ENCODE data around the gene CELF4. TPM values are rescaled to one million over a fixed set of nuclear protein-coding genes. Genes with fewer than 3 reads are reported as not detected.

The CELF4 gene
- total and polyA plus RNA-seq, 2 donors (not counting 3 experiments of a cell fraction or from before 2014, with no cell fraction given) = not detected

DNA sequence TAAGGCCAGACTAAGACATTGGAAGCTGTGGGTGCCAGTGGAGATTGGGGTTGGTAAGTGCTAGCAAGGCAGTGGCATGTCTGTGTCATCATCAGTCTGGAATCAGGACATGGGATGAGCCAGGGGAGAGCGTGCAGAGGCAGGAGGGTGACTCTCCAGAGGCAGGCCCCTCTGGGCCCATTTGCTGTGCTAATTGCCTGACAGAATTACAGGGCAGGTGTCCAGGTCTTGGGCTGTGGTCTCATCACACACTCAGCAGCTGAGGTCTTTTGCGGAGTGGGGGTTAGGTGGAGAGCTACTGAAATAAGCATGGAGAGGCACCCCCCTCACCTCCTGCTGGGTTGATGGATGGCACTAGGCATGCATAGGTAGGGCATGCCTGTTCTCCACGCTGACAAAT, 57.4 kb downstream of the CELF4 start:
- Histone ChIP-seq H4K20me1 (replicated peaks; ENCODE audit: control insufficient read depth, extremely low read depth, insufficient read depth, low read length) (no peaks in the 10 kb centered on the region), H3K36me3 (ENCODE audit: control insufficient read depth in 2 of 2, extremely low read depth in 1 of 2, insufficient read depth in 2 of 2, low read length in 2 of 2) (no peaks in the 10 kb centered on the region), H3K9me3 (replicated peaks; ENCODE audit: control insufficient read depth, insufficient read depth, low read length) (no peaks in the 10 kb centered on the region), H2AFZ (ENCODE audit: low read depth, low read length) (no peak overlapping the region), H3K79me2 (ENCODE audit: control insufficient read depth, insufficient read depth, low read length) (no peaks in the 10 kb centered on the region), H3K4me3 (replicated peaks in 1 of 3; ENCODE audit: insufficient read depth in 1 of 3, low read depth in 1 of 3, low read length in 3 of 3) (no peak overlapping the region), H3K4me1 (ENCODE audit: control insufficient read depth, extremely low read depth, insufficient read depth, low read length) (no peaks in the 10 kb centered on the region), H3K9me1 (replicated peaks; ENCODE audit: control insufficient read depth, extremely low read depth, insufficient read depth, low read length) (no peaks in the 10 kb centered on the region), H3K4me2 (ENCODE audit: insufficient read depth, low read length) (no peak overlapping the region), H3K27ac (ENCODE audit: insufficient read depth, low read depth, low read length) (no peak overlapping the region), H3K9ac (replicated peaks; ENCODE audit: extremely low read depth, insufficient read depth, low read length) (no peak overlapping the region), H3K27me3 (ENCODE audit: control insufficient read depth in 2 of 2, insufficient read depth in 2 of 2, low read length in 2 of 2) (no peaks in the 10 kb centered on the region)
- dilution Hi-C loops (cut with MboI; ENCODE audit: extremely low pct_ligation_motif_present, low sequenced_read_pairs) (no loop called here), intact Hi-C loops (cut with micrococcal nuclease) (no loop called here)
- DNase-seq (ENCODE audit: low read depth, low spot score) (no peak), FAIRE-seq (no peak)
- BruUV-seq (replicated peaks) = no TSS peak
- ChIA-PET CTCF (interaction anchor here (1.3 kb wide), 1 partner anchor 8 kb away, joined by 3 read pairs; no protein-coding TSS in a partner anchor), POLR2A (no interaction called here)
- TF ChIP-seq FOS (IDR thresholded peaks at IDR 0.05; ENCODE audit: borderline replicate concordance, insufficient read depth, low read length) = no peak
- no peak for TF ChIP-seq POLR2A (IDR thresholded peaks at IDR 0.05; ENCODE audit: low read depth, low read length)
- TF ChIP-seq, protein P1, sequence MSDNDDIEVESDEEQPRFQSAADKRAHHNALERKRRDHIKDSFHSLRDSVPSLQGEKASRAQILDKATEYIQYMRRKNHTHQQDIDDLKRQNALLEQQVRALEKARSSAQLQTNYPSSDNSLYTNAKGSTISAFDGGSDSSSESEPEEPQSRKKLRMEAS (IDR thresholded peaks at IDR 0.05; ENCODE audit: insufficient read depth, insufficient read length) = no peak
- no peak for TF ChIP-seq POLR2AphosphoS5 (IDR thresholded peaks at IDR 0.05; ENCODE audit: insufficient read depth, low read depth, low read length)
- no peak for TF ChIP-seq EZH2 (IDR thresholded peaks at IDR 0.05; ENCODE audit: borderline replicate concordance, low read depth, low read length, severe bottlenecking)
- TF ChIP-seq MYC (IDR thresholded peaks at IDR 0.05; ENCODE audit: low read depth, low read length) = no peak
- TF ChIP-seq, protein P2, sequence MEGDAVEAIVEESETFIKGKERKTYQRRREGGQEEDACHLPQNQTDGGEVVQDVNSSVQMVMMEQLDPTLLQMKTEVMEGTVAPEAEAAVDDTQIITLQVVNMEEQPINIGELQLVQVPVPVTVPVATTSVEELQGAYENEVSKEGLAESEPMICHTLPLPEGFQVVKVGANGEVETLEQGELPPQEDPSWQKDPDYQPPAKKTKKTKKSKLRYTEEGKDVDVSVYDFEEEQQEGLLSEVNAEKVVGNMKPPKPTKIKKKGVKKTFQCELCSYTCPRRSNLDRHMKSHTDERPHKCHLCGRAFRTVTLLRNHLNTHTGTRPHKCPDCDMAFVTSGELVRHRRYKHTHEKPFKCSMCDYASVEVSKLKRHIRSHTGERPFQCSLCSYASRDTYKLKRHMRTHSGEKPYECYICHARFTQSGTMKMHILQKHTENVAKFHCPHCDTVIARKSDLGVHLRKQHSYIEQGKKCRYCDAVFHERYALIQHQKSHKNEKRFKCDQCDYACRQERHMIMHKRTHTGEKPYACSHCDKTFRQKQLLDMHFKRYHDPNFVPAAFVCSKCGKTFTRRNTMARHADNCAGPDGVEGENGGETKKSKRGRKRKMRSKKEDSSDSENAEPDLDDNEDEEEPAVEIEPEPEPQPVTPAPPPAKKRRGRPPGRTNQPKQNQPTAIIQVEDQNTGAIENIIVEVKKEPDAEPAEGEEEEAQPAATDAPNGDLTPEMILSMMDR (IDR thresholded peaks at IDR 0.05; ENCODE audit: extremely low read depth in 1 of 2, insufficient read depth in 1 of 2, low read depth in 1 of 2, low read length in 2 of 2) = no peak
- no peak for TF ChIP-seq JUN (IDR thresholded peaks at IDR 0.05; ENCODE audit: borderline replicate concordance, insufficient read depth, insufficient read length, low read depth)
- no peak for TF ChIP-seq GATA2 (IDR thresholded peaks at IDR 0.05; ENCODE audit: insufficient read depth, insufficient read length, low read depth, low read length)
